Measurements from ENCODE around the gene CDYL. TPM values are rescaled to one million over a fixed set of nuclear protein-coding genes. Genes with fewer than 3 reads are reported as not detected.

CDYL gene
- total RNA-seq, 1 experiment from 2014 or later, result 50.3 TPM

- in situ Hi-C loops (cut with HindIII; ENCODE audit: low pct_unique_long_range_greater_than_20kb, low sequenced_read_pairs), result no loop called here
These were observed 131.4 kb downstream of the CDYL start for GRCh38 chr6:4907602-4908001.

GRCh38 chr6:4908062-4908461, 131.9 kb downstream of the CDYL start:
- in situ Hi-C loops (cut with HindIII; ENCODE audit: low pct_unique_long_range_greater_than_20kb, low sequenced_read_pairs), result no loop called here

More at GRCh38 chr6:4907602-4908001, 131.4 kb downstream of the CDYL start:
- no peak for DNase-seq (ENCODE audit: low read depth, low spot score)

GRCh38 chr6:4909063-4909706, 133.0 kb downstream of the CDYL start:
- no peak for DNase-seq (ENCODE audit: low read depth, low spot score)
- in situ Hi-C loops (cut with HindIII; ENCODE audit: low pct_unique_long_range_greater_than_20kb, low sequenced_read_pairs), result no loop called here

More at GRCh38 chr6:4908062-4908461, 131.9 kb downstream of the CDYL start:
- DNase-seq (ENCODE audit: low read depth, low spot score), result no peak

GRCh38 chr6:4910037-4910760, 134.0 kb downstream of the CDYL start:
- no peak for DNase-seq (ENCODE audit: low read depth, low spot score)
- in situ Hi-C loops (cut with HindIII; ENCODE audit: low pct_unique_long_range_greater_than_20kb, low sequenced_read_pairs), result no loop called here

- in situ Hi-C loops (cut with HindIII; ENCODE audit: low pct_unique_long_range_greater_than_20kb, low sequenced_read_pairs), result no loop called here
- no peak for DNase-seq (ENCODE audit: low read depth, low spot score)
These were observed 136.4 kb downstream of the CDYL start for GRCh38 chr6:4912559-4912958.

GRCh38 chr6:4913705-4914419, 137.7 kb downstream of the CDYL start:
- DNase-seq (ENCODE audit: low read depth, low spot score), result no peak
- in situ Hi-C loops (cut with HindIII; ENCODE audit: low pct_unique_long_range_greater_than_20kb, low sequenced_read_pairs), result no loop called here

- DNase-seq (ENCODE audit: low read depth, low spot score), result no peak
These were observed 138.4 kb downstream of the CDYL start for GRCh38 chr6:4914420-4915159.

GRCh38 chr6:4916954-4917561, 140.9 kb downstream of the CDYL start:
- in situ Hi-C loops (cut with HindIII; ENCODE audit: low pct_unique_long_range_greater_than_20kb, low sequenced_read_pairs), result no loop called here

More at GRCh38 chr6:4914420-4915159, 138.4 kb downstream of the CDYL start:
- in situ Hi-C loops (cut with HindIII; ENCODE audit: low pct_unique_long_range_greater_than_20kb, low sequenced_read_pairs), result no loop called here

GRCh38 chr6:4920914-4921410, 144.8 kb downstream of the CDYL start:
- in situ Hi-C loops (cut with HindIII; ENCODE audit: low pct_unique_long_range_greater_than_20kb, low sequenced_read_pairs), result no loop called here
- no peak for DNase-seq (ENCODE audit: low read depth, low spot score)

More at GRCh38 chr6:4916954-4917561, 140.9 kb downstream of the CDYL start:
- no peak for DNase-seq (ENCODE audit: low read depth, low spot score)

- DNase-seq (ENCODE audit: low read depth, low spot score), result no peak
- in situ Hi-C loops (cut with HindIII; ENCODE audit: low pct_unique_long_range_greater_than_20kb, low sequenced_read_pairs), result no loop called here
These were observed 146.4 kb downstream of the CDYL start for GRCh38 chr6:4922488-4923037.

- DNase-seq (ENCODE audit: low read depth, low spot score), result no peak
- in situ Hi-C loops (cut with HindIII; ENCODE audit: low pct_unique_long_range_greater_than_20kb, low sequenced_read_pairs), result no loop called here
These were observed 146.9 kb downstream of the CDYL start for GRCh38 chr6:4923081-4923480.

GRCh38 chr6:4924661-4925271, 148.6 kb downstream of the CDYL start:
- in situ Hi-C loops (cut with HindIII; ENCODE audit: low pct_unique_long_range_greater_than_20kb, low sequenced_read_pairs), result no loop called here
- DNase-seq (ENCODE audit: low read depth, low spot score), result no peak

- in situ Hi-C loops (cut with HindIII; ENCODE audit: low pct_unique_long_range_greater_than_20kb, low sequenced_read_pairs), result no loop called here
- DNase-seq (ENCODE audit: low read depth, low spot score), result no peak
These were observed 149.4 kb downstream of the CDYL start for GRCh38 chr6:4925580-4925979.

GRCh38 chr6:4928426-4928825, 152.2 kb downstream of the CDYL start:
- in situ Hi-C loops (cut with HindIII; ENCODE audit: low pct_unique_long_range_greater_than_20kb, low sequenced_read_pairs), result no loop called here
- DNase-seq (ENCODE audit: low read depth, low spot score), result no peak

- DNase-seq (ENCODE audit: low read depth, low spot score), result no peak
- in situ Hi-C loops (cut with HindIII; ENCODE audit: low pct_unique_long_range_greater_than_20kb, low sequenced_read_pairs), result no loop called here
These were observed 153.0 kb downstream of the CDYL start for GRCh38 chr6:4929097-4929718.

GRCh38 chr6:4930025-4930691, 154.0 kb downstream of the CDYL start:
- no peak for DNase-seq (ENCODE audit: low read depth, low spot score)
- in situ Hi-C loops (cut with HindIII; ENCODE audit: low pct_unique_long_range_greater_than_20kb, low sequenced_read_pairs), result no loop called here

All from SK-MEL-5 (cell line).